Esophagus (tissue), 2 donors: ENCODE data around the gene PTPRM. TPM values are rescaled to one million over a fixed set of nuclear protein-coding genes. Genes with fewer than 3 reads are reported as not detected.

Source experiments
- H3K27ac ChIP-seq, 2 donors: one replicate each; pipeline ENCODE4 v1.5.1; 2013; ENCODE audit warnings: low read depth in 2 of 2, mild to moderate bottlenecking in 2 of 2, inconsistent platforms in 1 of 2, low read length in 1 of 2, moderate library complexity in 1 of 2
- H3K27me3 ChIP-seq, 2 donors: one replicate each; pipeline ENCODE4 v1.6.1; 2013; ENCODE audit warnings: low read length in 2 of 2, control low read depth in 1 of 2, mild to moderate bottlenecking in 1 of 2; ENCODE audit not compliant: insufficient read depth in 2 of 2, control insufficient read depth in 1 of 2
- H3K36me3 ChIP-seq, 2 donors: one replicate each; pipeline ENCODE4 v1.6.1; 2013; ENCODE audit warnings: low read length in 1 of 2; ENCODE audit not compliant: control insufficient read depth in 2 of 2, insufficient read depth in 2 of 2
- H3K4me1 ChIP-seq, 2 donors: one replicate each; pipeline ENCODE4 v1.6.1; 2013; ENCODE audit warnings: low read length in 1 of 2; ENCODE audit not compliant: control insufficient read depth in 2 of 2, insufficient read depth in 2 of 2
- H3K4me3 ChIP-seq, 2 donors: one replicate each; pipeline ENCODE4 v1.5.1; 2013; ENCODE audit warnings: low read length in 2 of 2, mild to moderate bottlenecking in 2 of 2, low read depth in 1 of 2, moderate library complexity in 1 of 2
- H3K9me3 ChIP-seq, 2 donors: one replicate each; pipeline ENCODE4 v1.6.1; 2013; ENCODE audit warnings: mild to moderate bottlenecking in 2 of 2, low read depth in 1 of 2, low read length in 1 of 2, moderate library complexity in 1 of 2; ENCODE audit not compliant: control insufficient read depth in 2 of 2, insufficient read depth in 1 of 2
- WGBS, 2 donors: extraction: QIAGEN DNeasy Blood & Tissue Kit; methylation state at CpG; one replicate each; pipeline ENCODE4 v1.1.7; 2013; 5-methylcytosine and 5-hydroxymethylcytosine counted together
- polyA plus RNA-seq, 2 donors: library from polyadenylated mRNA; stranded (reverse); fragments of 200-250 nt; gene quantifications; one replicate each; pipeline ENCODE4 v1.2.3, GENCODE V29; 2013
- donor health status: healthy with polysubstance abuse.
- donor health status: Bipolar disorder and iron deficiency.

Gene PTPRM
- polyA plus RNA-seq, 2 donors: 6.3 to 10.4 TPM

GRCh38 chr18:8351161-8351560 lies 784.0 kb downstream of the PTPRM start:
- H3K9me3 ChIP-seq: peaks cover 0 to 1% of the 10 kb centered on the region in 2 donors
- H3K4me1 ChIP-seq: peaks cover 0 to 2% of the 10 kb centered on the region in 2 donors
- no peaks in the 10 kb centered on the region for H3K36me3 ChIP-seq
- no peak overlapping the region for H3K27ac ChIP-seq
- no peaks in the 10 kb centered on the region for H3K27me3 ChIP-seq
- no peak overlapping the region for H3K4me3 ChIP-seq
- WGBS, 2 donors: 70 to 77% methylated on average over 3 of the region's 3 CpGs

GRCh38 chr18:8354304-8354703 lies 787.2 kb downstream of the PTPRM start:
- WGBS, 2 donors: 76 to 89% methylated on average over 5 of the region's 5 CpGs
- H3K4me1 ChIP-seq: peaks cover 0 to 2% of the 10 kb centered on the region in 2 donors
- H3K36me3 ChIP-seq: no peaks in the 10 kb centered on the region
- no peaks in the 10 kb centered on the region for H3K9me3 ChIP-seq
- H3K4me3 ChIP-seq: no peak overlapping the region
- H3K27ac ChIP-seq: no peak overlapping the region
- no peaks in the 10 kb centered on the region for H3K27me3 ChIP-seq

GRCh38 chr18:8356001-8356400 lies 788.9 kb downstream of the PTPRM start:
- no peaks in the 10 kb centered on the region for H3K27me3 ChIP-seq
- H3K36me3 ChIP-seq: no peaks in the 10 kb centered on the region
- no peaks in the 10 kb centered on the region for H3K4me1 ChIP-seq
- no peak overlapping the region for H3K4me3 ChIP-seq
- no peaks in the 10 kb centered on the region for H3K9me3 ChIP-seq
- no peak overlapping the region for H3K27ac ChIP-seq
- WGBS, 2 donors: 75 to 78% methylated on average over 3 of the region's 3 CpGs

GRCh38 chr18:8357320-8357719 lies 790.2 kb downstream of the PTPRM start:
- Histone ChIP-seq H3K4me3 (no peak overlapping the region), H3K27ac (no peak overlapping the region), H3K9me3 (no peaks in the 10 kb centered on the region), H3K36me3 (no peaks in the 10 kb centered on the region), H3K27me3 (no peaks in the 10 kb centered on the region), H3K4me1 (no peaks in the 10 kb centered on the region)
- 78 to 80% methylated on average over 10 of the region's 10 CpGs for WGBS, 2 donors

- H3K9me3 ChIP-seq: no peaks in the 10 kb centered on the region
- no peaks in the 10 kb centered on the region for H3K27me3 ChIP-seq
- WGBS, 2 donors: 79% methylated on average over 6 of the region's 6 CpGs
- no peak overlapping the region for H3K27ac ChIP-seq
- no peaks in the 10 kb centered on the region for H3K4me1 ChIP-seq
- no peaks in the 10 kb centered on the region for H3K36me3 ChIP-seq
- no peak overlapping the region for H3K4me3 ChIP-seq
Measured at GRCh38 chr18:8358033-8358765, 791.1 kb downstream of the PTPRM start.

GRCh38 chr18:8359076-8359475 lies 792.0 kb downstream of the PTPRM start:
- Histone ChIP-seq H3K4me3 (no peak overlapping the region), H3K27ac (no peak overlapping the region), H3K4me1 (no peaks in the 10 kb centered on the region), H3K9me3 (no peaks in the 10 kb centered on the region), H3K27me3 (no peaks in the 10 kb centered on the region), H3K36me3 (no peaks in the 10 kb centered on the region)
- WGBS, 2 donors: 81 to 91% methylated on average over 6 of the region's 6 CpGs

GRCh38 chr18:8359481-8359880 lies 792.4 kb downstream of the PTPRM start:
- H3K27ac ChIP-seq: no peak overlapping the region
- no peaks in the 10 kb centered on the region for H3K9me3 ChIP-seq
- H3K27me3 ChIP-seq: no peaks in the 10 kb centered on the region
- no peaks in the 10 kb centered on the region for H3K4me1 ChIP-seq
- no peak overlapping the region for H3K4me3 ChIP-seq
- H3K36me3 ChIP-seq: no peaks in the 10 kb centered on the region
- 90 to 93% methylated on average over 8 of the region's 8 CpGs for WGBS, 2 donors

GRCh38 chr18:8361941-8362471 lies 794.9 kb downstream of the PTPRM start:
- 90 to 94% methylated on average over 5 of the region's 5 CpGs for WGBS, 2 donors
- no peak overlapping the region for H3K4me3 ChIP-seq
- no peaks in the 10 kb centered on the region for H3K4me1 ChIP-seq
- H3K9me3 ChIP-seq: no peaks in the 10 kb centered on the region
- H3K27me3 ChIP-seq: no peaks in the 10 kb centered on the region
- no peak overlapping the region for H3K27ac ChIP-seq
- no peaks in the 10 kb centered on the region for H3K36me3 ChIP-seq

- no peaks in the 10 kb centered on the region for H3K36me3 ChIP-seq
- no peaks in the 10 kb centered on the region for H3K27me3 ChIP-seq
- WGBS, 2 donors: 86 to 92% methylated on average over 5 of the region's 5 CpGs
- H3K27ac ChIP-seq: no peak overlapping the region
- no peaks in the 10 kb centered on the region for H3K4me1 ChIP-seq
- no peaks in the 10 kb centered on the region for H3K9me3 ChIP-seq
- H3K4me3 ChIP-seq: no peak overlapping the region
Measured at GRCh38 chr18:8362863-8363262, 795.7 kb downstream of the PTPRM start.

- H3K36me3 ChIP-seq: no peaks in the 10 kb centered on the region
- no peaks in the 10 kb centered on the region for H3K4me1 ChIP-seq
- no peaks in the 10 kb centered on the region for H3K9me3 ChIP-seq
- no peaks in the 10 kb centered on the region for H3K27me3 ChIP-seq
- H3K27ac ChIP-seq: no peak overlapping the region
- WGBS, 2 donors: 65 to 76% methylated on average over 2 of the region's 2 CpGs
- H3K4me3 ChIP-seq: no peak overlapping the region
Measured at GRCh38 chr18:8364385-8364784, 797.3 kb downstream of the PTPRM start.
